ENCODE measurements around the gene PJVK.

DNA sequence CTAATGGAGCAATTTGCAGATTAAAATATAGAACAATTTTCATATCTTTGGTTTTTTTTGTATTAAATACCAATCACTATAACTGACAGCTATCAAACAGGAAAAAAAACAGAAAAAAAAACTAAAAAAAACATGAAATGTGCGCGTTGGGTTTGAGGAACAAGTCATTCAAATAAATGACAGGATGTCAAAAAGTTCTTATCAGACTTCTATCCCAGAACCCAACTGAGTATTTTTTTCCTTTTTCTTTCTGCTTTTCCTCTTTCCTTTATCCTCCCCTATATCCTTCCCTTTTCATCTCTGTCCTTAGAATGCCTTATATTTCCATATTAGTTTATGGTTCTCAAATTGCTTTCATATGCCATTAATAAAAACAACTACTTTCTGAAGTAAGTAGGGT lies 14.5 kb upstream of the PJVK start:
- TF ChIP-seq, protein P1, sequence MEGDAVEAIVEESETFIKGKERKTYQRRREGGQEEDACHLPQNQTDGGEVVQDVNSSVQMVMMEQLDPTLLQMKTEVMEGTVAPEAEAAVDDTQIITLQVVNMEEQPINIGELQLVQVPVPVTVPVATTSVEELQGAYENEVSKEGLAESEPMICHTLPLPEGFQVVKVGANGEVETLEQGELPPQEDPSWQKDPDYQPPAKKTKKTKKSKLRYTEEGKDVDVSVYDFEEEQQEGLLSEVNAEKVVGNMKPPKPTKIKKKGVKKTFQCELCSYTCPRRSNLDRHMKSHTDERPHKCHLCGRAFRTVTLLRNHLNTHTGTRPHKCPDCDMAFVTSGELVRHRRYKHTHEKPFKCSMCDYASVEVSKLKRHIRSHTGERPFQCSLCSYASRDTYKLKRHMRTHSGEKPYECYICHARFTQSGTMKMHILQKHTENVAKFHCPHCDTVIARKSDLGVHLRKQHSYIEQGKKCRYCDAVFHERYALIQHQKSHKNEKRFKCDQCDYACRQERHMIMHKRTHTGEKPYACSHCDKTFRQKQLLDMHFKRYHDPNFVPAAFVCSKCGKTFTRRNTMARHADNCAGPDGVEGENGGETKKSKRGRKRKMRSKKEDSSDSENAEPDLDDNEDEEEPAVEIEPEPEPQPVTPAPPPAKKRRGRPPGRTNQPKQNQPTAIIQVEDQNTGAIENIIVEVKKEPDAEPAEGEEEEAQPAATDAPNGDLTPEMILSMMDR (IDR thresholded peaks at IDR 0.05; ENCODE audit: insufficient read depth, low read length): no peak
- TF ChIP-seq SPI1 (IDR thresholded peaks at IDR 0.05; ENCODE audit: borderline replicate concordance, low read depth) (no peak), GABPA (IDR thresholded peaks at IDR 0.05; ENCODE audit: low read depth) (no peak), POLR2AphosphoS5 (IDR thresholded peaks at IDR 0.05; ENCODE audit: low read depth) (no peak)
- TF ChIP-seq, protein P2, sequence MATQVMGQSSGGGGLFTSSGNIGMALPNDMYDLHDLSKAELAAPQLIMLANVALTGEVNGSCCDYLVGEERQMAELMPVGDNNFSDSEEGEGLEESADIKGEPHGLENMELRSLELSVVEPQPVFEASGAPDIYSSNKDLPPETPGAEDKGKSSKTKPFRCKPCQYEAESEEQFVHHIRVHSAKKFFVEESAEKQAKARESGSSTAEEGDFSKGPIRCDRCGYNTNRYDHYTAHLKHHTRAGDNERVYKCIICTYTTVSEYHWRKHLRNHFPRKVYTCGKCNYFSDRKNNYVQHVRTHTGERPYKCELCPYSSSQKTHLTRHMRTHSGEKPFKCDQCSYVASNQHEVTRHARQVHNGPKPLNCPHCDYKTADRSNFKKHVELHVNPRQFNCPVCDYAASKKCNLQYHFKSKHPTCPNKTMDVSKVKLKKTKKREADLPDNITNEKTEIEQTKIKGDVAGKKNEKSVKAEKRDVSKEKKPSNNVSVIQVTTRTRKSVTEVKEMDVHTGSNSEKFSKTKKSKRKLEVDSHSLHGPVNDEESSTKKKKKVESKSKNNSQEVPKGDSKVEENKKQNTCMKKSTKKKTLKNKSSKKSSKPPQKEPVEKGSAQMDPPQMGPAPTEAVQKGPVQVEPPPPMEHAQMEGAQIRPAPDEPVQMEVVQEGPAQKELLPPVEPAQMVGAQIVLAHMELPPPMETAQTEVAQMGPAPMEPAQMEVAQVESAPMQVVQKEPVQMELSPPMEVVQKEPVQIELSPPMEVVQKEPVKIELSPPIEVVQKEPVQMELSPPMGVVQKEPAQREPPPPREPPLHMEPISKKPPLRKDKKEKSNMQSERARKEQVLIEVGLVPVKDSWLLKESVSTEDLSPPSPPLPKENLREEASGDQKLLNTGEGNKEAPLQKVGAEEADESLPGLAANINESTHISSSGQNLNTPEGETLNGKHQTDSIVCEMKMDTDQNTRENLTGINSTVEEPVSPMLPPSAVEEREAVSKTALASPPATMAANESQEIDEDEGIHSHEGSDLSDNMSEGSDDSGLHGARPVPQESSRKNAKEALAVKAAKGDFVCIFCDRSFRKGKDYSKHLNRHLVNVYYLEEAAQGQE (IDR thresholded peaks at IDR 0.05; ENCODE audit: insufficient replicate concordance, low read depth): no peak

Data from HL-60 (cell line).